CD14-positive monocyte (primary cell): ENCODE results near the gene LRCH4. TPM values are rescaled to one million over a fixed set of nuclear protein-coding genes. Genes with fewer than 3 reads are reported as not detected.
A peak's percentile ranks its signal among the peaks of the same experiment; 100 is the strongest.
"Not testable (repeated sequence)": the region's sequence is repeated elsewhere in the genome, so short reads cannot be mapped to it uniquely, and the experiment has no call there.

Source experiments
- DNase-seq, 3 donors: peaks; one replicate each; pipeline ENCODE4 v3.0.0-alpha.2; 2011 to 2022
- H2AFZ ChIP-seq: 2 replicates; pipeline ENCODE4 v1.6.0; 2012; ENCODE audit warnings: mild to moderate bottlenecking, low read depth, low read length, inconsistent platforms; ENCODE audit not compliant: insufficient read depth, poor library complexity, severe bottlenecking
- H3K27ac ChIP-seq, 2 donors: 1 replicate in 1 of 2; 2 replicates in 1 of 2; pipeline ENCODE4 v1.5.1; 2012 to 2013; ENCODE audit warnings: low read length in 2 of 2, control low read depth in 1 of 2, inconsistent platforms in 1 of 2, low read depth in 1 of 2, mild to moderate bottlenecking in 1 of 2
- H3K27me3 ChIP-seq, 2 donors: one replicate each; pipeline versions ENCODE4 v1.6.0 to v1.6.1; 2011 to 2013; ENCODE audit warnings: low read length in 2 of 2; ENCODE audit not compliant: control insufficient read depth in 2 of 2, insufficient read depth in 2 of 2
- H3K36me3 ChIP-seq, 2 donors: replicated peaks in 1 of 2; 1 replicate in 1 of 2; 2 replicates in 1 of 2; pipeline versions ENCODE4 v1.5.1 to v1.6.1; 2012 to 2013; ENCODE audit warnings: low read length in 2 of 2, control low read depth in 1 of 2, inconsistent platforms in 1 of 2, mild to moderate bottlenecking in 1 of 2; ENCODE audit not compliant: insufficient read depth in 2 of 2, control insufficient read depth in 1 of 2
- H3K4me1 ChIP-seq, 2 donors: 1 replicate in 1 of 2; 2 replicates in 1 of 2; pipeline versions ENCODE4 v1.5.1 to v1.6.1; 2012 to 2013; ENCODE audit warnings: low read length in 2 of 2, control low read depth in 1 of 2, inconsistent platforms in 1 of 2, mild to moderate bottlenecking in 1 of 2, moderate library complexity in 1 of 2; ENCODE audit not compliant: insufficient read depth in 2 of 2, control insufficient read depth in 1 of 2
- H3K4me2 ChIP-seq: replicated peaks from 2 replicates; pipeline ENCODE3; 2012; ENCODE audit warnings: low read length, moderate library complexity, mild to moderate bottlenecking; ENCODE audit not compliant: poor library complexity, severe bottlenecking; ENCODE audit errors: extremely low read depth
- H3K4me3 ChIP-seq, 3 experiments: fragments of 200-600 bp in 1 of 3; sonication (generic) in 1 of 3; replicated peaks in 1 of 3; 1 replicate in 2 of 3; 2 replicates in 1 of 3; pipeline ENCODE4 v1.5.1; 2011 to 2013; ENCODE audit warnings: low read length in 3 of 3, mild to moderate bottlenecking in 3 of 3, control low read depth in 2 of 3, low read depth in 2 of 3, inconsistent platforms in 1 of 3, moderate library complexity in 1 of 3
- H3K79me2 ChIP-seq: 2 replicates; pipeline ENCODE4 v1.6.0; 2012; ENCODE audit warnings: mild to moderate bottlenecking, control low read depth, inconsistent platforms, low read length, moderate library complexity; ENCODE audit not compliant: insufficient read depth
- H3K9ac ChIP-seq: 2 replicates; pipeline ENCODE4 v1.6.0; 2017; ENCODE audit warnings: low read length, mild to moderate bottlenecking; ENCODE audit not compliant: insufficient read depth, poor library complexity, severe bottlenecking
- H3K9me3 ChIP-seq, 2 donors: replicated peaks in 1 of 2; 1 replicate in 1 of 2; 2 replicates in 1 of 2; pipeline versions ENCODE4 v1.5.1 to v1.6.1; 2012 to 2013; ENCODE audit warnings: low read length in 2 of 2, control low read depth in 1 of 2; ENCODE audit not compliant: control insufficient read depth in 1 of 2, insufficient read depth in 1 of 2
- H4K20me1 ChIP-seq: 2 replicates; pipeline ENCODE4 v1.6.0; 2012; ENCODE audit warnings: mild to moderate bottlenecking, low read length, control low read depth, moderate library complexity; ENCODE audit not compliant: insufficient read depth
- H3K27ac Mint-ChIP-seq, 7 donors: one replicate each; pipeline ENCODE4 v1.8.0; 2020; ENCODE audit warnings: mild to moderate bottlenecking in 7 of 7, mixed read lengths in 7 of 7, moderate library complexity in 6 of 7, inconsistent platforms in 2 of 7
- H3K27me3 Mint-ChIP-seq, 3 donors: one replicate each; pipeline ENCODE4 v1.8.0; 2021 to 2022; ENCODE audit warnings: low read depth in 3 of 3, mild to moderate bottlenecking in 3 of 3, mixed read lengths in 3 of 3, moderate library complexity in 3 of 3, inconsistent platforms in 1 of 3
- H3K36me3 Mint-ChIP-seq, 2 donors: one replicate each; pipeline ENCODE4 v1.8.0; 2020; ENCODE audit warnings: mixed read lengths in 2 of 2, inconsistent platforms in 1 of 2, mild to moderate bottlenecking in 1 of 2
- H3K4me1 Mint-ChIP-seq: one replicate; pipeline ENCODE4 v1.8.0; 2020; ENCODE audit warnings: mild to moderate bottlenecking, mixed read lengths
- H3K4me3 Mint-ChIP-seq, 2 donors: one replicate each; pipeline ENCODE4 v1.8.0; 2020; ENCODE audit warnings: mild to moderate bottlenecking in 2 of 2, mixed read lengths in 2 of 2, moderate library complexity in 1 of 2
- H3K9me3 Mint-ChIP-seq, 7 donors: one replicate each; pipeline ENCODE4 v1.8.0; 2020 to 2022; ENCODE audit warnings: mixed read lengths in 7 of 7, mild to moderate bottlenecking in 6 of 7, moderate library complexity in 6 of 7, inconsistent platforms in 2 of 7
- CTCF ChIP-seq: fragments of 200-600 bp; IDR thresholded peaks from one replicate; pipeline ENCODE4 v1.8.0; 2022; ENCODE audit warnings: antibody characterized with exemption, mild to moderate bottlenecking
- WGBS: methylation state at CpG from one replicate; pipeline ENCODE4 v1.1.5; 2013; ENCODE audit warnings: missing lambda C conversion rate; ENCODE audit not compliant: insufficient coverage; 5-methylcytosine and 5-hydroxymethylcytosine counted together
- intact Hi-C, 2 donors: fragments of 100-400 bp; cut with micrococcal nuclease; formaldehyde crosslinking; loops; one replicate each; pipeline versions ENCODE4 v1.15.0 to v1.15.1; 2023
- polyA plus RNA-seq, 3 donors: library from polyadenylated mRNA; depleted of rRNA in 1 of 3; unstranded in 2 of 3; stranded (reverse) in 1 of 3; fragments of 300-500 nt in 2 of 3; fragments of >200 nt in 1 of 3; fragmentation: Illumina TruSeq in 2 of 3; gene quantifications; 1 replicate in 2 of 3; 2 replicates in 1 of 3; pipeline ENCODE4 v1.2.3, GENCODE V29; 2012 to 2021

Gene LRCH4
- polyA plus RNA-seq, 3 donors, result 132 to 286 (median 134) TPM

- no peaks in the 10 kb centered on the region for H3K79me2 ChIP-seq
- no peak for TF ChIP-seq CTCF
- DNase-seq, result no peak
- H3K4me1 Mint-ChIP-seq, result peaks cover 21% of the 10 kb centered on the region
- no peak overlapping the region for H3K27ac ChIP-seq
- no peak overlapping the region for H3K4me3 Mint-ChIP-seq
- H3K36me3 ChIP-seq, result no peaks in the 10 kb centered on the region
- no peak overlapping the region for H3K4me2 ChIP-seq
- H3K27me3 Mint-ChIP-seq, result peaks cover 11 to 19% (median 12%) of the 10 kb centered on the region in 3 donors
- no peak overlapping the region for H3K27ac Mint-ChIP-seq
- peaks cover 10 to 16% of the 10 kb centered on the region in 2 donors for H3K36me3 Mint-ChIP-seq
- peaks cover 18% of the 10 kb centered on the region for H4K20me1 ChIP-seq
- intact Hi-C loops, result no loop called here
- no peak overlapping the region for H3K9ac ChIP-seq
- H3K4me3 ChIP-seq, result no peak overlapping the region
- H3K27me3 ChIP-seq, result peaks cover 0 to 13% of the 10 kb centered on the region in 2 donors
- no peak overlapping the region for H2AFZ ChIP-seq
- no peaks in the 10 kb centered on the region for H3K9me3 ChIP-seq
- no CpG with 5 or more reads among the region's 11 CpGs for WGBS
- peaks cover 11 to 22% of the 10 kb centered on the region in 2 donors for H3K4me1 ChIP-seq
- peaks cover 0 to 6% (median 0%) of the 10 kb centered on the region in 7 donors for H3K9me3 Mint-ChIP-seq
Observed at GRCh38 chr7:100565133-100565571, 20.8 kb downstream of the LRCH4 start.

- not testable (repeated sequence) for H2AFZ ChIP-seq, H3K4me3 ChIP-seq, H3K9me3 Mint-ChIP-seq, H3K4me3 Mint-ChIP-seq, H3K27ac ChIP-seq, H3K27me3 ChIP-seq, H3K79me2 ChIP-seq, H3K4me2 ChIP-seq, H3K36me3 ChIP-seq, DNase-seq, H3K9ac ChIP-seq, H3K9me3 ChIP-seq
- Mint-ChIP-seq H3K27me3 (peaks cover 4 to 12% (median 7%) of the 10 kb centered on the region in 3 donors), H3K27ac (peak overlapping the region in 1 of 7 donors; percentile 28), H3K4me1 (peaks cover 15% of the 10 kb centered on the region), H3K36me3 (peaks cover 10 to 16% of the 10 kb centered on the region in 2 donors)
- intact Hi-C loops, result loop anchor here in 1 of 2 donors (5.0 kb wide), 1 partner anchor 97 kb away; no protein-coding TSS in a partner anchor
- H3K4me1 ChIP-seq, result peaks cover 4 to 15% of the 10 kb centered on the region in 2 donors
- H4K20me1 ChIP-seq, result peaks cover 11% of the 10 kb centered on the region
- whole genome bisulfite sequencing, result 77% methylated on average over 3 of the region's 6 CpGs
Observed at GRCh38 chr7:100564405-100564804, 21.5 kb downstream of the LRCH4 start.
